ENCODE results near the gene CLIP1.

The CLIP1 gene

GRCh38 chr12:122244565-122245371, 177.7 kb downstream of the CLIP1 start:
- DNase-seq = peak; percentile 54

DNA sequence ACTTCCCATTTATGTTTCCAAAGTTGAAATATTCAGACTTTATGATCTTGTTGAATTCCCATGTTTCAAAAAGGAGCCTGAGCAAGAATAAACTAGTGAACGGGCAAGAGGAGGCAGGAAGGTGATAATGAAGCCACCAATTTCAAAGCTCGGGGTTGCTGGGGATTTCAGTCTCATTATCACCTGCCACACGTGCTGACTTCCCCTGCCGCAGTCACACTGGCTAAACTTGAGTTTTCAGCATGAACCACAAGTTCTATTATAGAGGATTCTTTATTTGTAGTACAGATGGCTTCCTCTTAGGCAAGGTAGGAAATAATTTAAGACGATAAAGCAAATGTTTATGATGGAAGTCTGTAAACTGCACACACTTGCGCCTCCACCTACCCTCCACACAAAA, 178.5 kb downstream of the CLIP1 start:
- peak; percentile 44 for DNase-seq

DNA sequence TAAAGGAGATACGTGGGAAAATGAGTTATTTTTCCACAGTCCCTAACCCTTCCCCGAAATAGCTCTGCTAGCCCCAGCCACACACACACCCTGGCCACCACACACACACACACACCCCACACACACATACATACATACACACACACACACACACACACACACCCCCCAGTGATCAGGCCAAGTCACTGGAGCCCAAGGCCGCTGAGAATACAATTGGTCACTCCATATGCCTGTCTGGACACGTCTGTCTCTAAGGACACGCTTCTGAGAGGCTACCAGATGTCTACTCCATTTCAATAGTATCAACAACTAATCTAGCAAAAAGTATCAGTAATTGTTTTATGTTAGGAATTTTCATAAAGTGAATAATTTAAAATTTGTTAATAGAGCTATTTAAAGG, 183.6 kb downstream of the CLIP1 start:
- no peak for DNase-seq

DNA sequence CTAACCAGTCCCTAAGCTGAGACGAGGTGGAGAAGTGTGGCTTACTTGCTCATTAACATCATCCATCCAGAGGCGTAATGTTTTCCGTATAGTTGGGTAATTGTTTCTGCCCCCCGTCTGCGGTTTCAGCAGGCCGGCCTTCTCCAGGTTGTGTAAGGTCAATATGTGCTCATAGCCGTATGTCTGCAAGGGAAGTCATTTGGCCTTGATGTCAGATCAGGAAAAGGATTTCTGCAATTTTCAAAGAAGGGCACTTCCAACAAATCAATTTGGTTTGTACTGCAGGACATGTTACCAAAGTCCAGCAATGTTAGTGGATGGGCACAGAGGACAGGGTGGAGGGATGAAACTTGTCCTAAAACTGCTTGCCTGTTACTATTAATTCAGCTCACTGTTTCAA, 186.7 kb downstream of the CLIP1 start:
- DNase-seq = no peak

DNA sequence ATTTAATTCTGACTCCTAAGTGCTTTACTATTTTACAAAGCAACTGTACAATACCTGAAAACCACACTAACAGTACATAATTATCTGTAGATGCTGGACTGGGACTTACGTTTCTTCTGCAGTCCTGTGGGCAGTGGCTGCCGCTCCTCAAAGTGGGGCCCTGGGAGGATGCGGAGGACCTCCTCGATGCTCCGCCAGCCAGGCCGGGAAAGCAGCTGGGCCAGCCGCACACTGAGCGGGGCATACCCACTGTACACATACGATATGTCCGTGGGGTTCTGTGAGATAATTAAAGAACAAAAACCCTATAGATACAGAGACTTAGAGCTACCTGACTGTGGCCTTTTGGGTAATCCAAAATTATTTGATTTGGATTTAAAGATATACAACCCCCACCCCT, 189.8 kb downstream of the CLIP1 start:
- no peak for DNase-seq

GRCh38 chr12:122230798-122231197, 191.7 kb downstream of the CLIP1 start:
- DNase-seq = no peak

GRCh38 chr12:122228092-122228491, 194.4 kb downstream of the CLIP1 start:
- DNase-seq = no peak

DNA sequence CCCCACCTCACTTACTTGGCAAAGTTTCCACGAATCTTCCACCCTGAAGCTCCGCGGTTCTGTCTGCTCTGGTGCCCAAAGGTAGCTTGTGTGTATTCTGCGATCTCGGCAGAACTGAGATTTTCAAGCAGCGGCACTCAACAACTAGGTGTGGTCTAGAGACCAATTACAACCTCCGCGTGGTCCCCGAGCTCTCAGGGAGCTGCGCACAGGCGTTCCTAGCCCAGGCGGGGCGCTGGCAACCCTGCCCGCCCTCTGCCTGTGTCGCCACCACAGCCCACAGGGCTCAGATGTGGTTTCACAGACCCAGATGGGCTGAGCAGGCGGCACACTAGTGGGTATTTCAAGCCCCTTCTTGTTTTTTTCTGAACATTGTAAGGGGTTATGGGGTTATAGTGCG, 195.1 kb downstream of the CLIP1 start:
- peak; percentile 82 for DNase-seq

- no peak for DNase-seq
These were observed 195.9 kb downstream of the CLIP1 start for GRCh38 chr12:122226366-122227125.

- DNase-seq = peak; percentile 100
These were observed 196.6 kb downstream of the CLIP1 start, which contains the start of gene DIABLO for GRCh38 chr12:122225683-122226365. TSS of gene DIABLO (minus strand) at chr12:122226052. CDS start at chr12:122226014, 38 bp downstream.

Measured in CD4-positive, alpha-beta T cell treated with Interleukin-10 for 1 hour (primary cell).